ENCODE results near the gene ANKS3. TPM values are rescaled to one million over a fixed set of nuclear protein-coding genes. Genes with fewer than 3 reads are reported as not detected.
A peak's percentile ranks its signal among the peaks of the same experiment; 100 is the strongest.

The ANKS3 gene
- total RNA-seq, 1 experiment from 2014 or later: 26.6 TPM

- no TSS peak for BruUV-seq (replicated peaks)
- ChIA-PET POLR2A (interaction anchor here (0.6 kb wide), 1 partner anchor 217 kb away, joined by 4 read pairs; no protein-coding TSS in a partner anchor), CTCF (no interaction called here)
- no peak for DNase-seq (ENCODE audit: low read depth, low spot score)
- H3K4me1 ChIP-seq (ENCODE audit: control insufficient read depth, insufficient read depth, low read length): no peaks in the 10 kb centered on the region
- in situ Hi-C loops (cut with HindIII; ENCODE audit: low pct_unique_long_range_greater_than_20kb, low sequenced_read_pairs): no loop called here
- no peak for TF ChIP-seq POLR2AphosphoS5 (IDR thresholded peaks at IDR 0.05; ENCODE audit: low read depth, low read length)
- no peak for TF ChIP-seq CTCF (IDR thresholded peaks at IDR 0.05)
- no peak for TF ChIP-seq TCF7L2 (IDR thresholded peaks at IDR 0.05; ENCODE audit: low read depth, low read length)
- TF ChIP-seq REST (IDR thresholded peaks at IDR 0.05; ENCODE audit: insufficient read depth in 1 of 2, low read depth in 2 of 2, low read length in 1 of 2): no peak
- no peak for TF ChIP-seq SIN3A (IDR thresholded peaks at IDR 0.05; ENCODE audit: borderline replicate concordance, insufficient read depth, low read depth, low read length)
- H3K4me3 ChIP-seq (ENCODE audit: low read depth in 2 of 2, low read length in 2 of 2): no peak overlapping the region
- no peaks in the 10 kb centered on the region for H3K27me3 ChIP-seq (ENCODE audit: control insufficient read depth, insufficient read depth, low read length)
- no peaks in the 10 kb centered on the region for H3K36me3 ChIP-seq (ENCODE audit: control insufficient read depth, insufficient read depth, low read length)
- intact Hi-C loops (cut with micrococcal nuclease; ENCODE audit: unreplicated experiment): no loop called here
- ATAC-seq: peak; percentile 35
- H3K27ac ChIP-seq (ENCODE audit: low read length): no peak overlapping the region
- no peaks in the 10 kb centered on the region for H3K9me3 ChIP-seq (ENCODE audit: control insufficient read depth, insufficient read depth, low read depth, low read length)
Observed at GRCh38 chr16:4675864-4676786, 57.9 kb downstream of the ANKS3 start.

- H3K9me3 ChIP-seq (ENCODE audit: control insufficient read depth, insufficient read depth, low read depth, low read length): no peaks in the 10 kb centered on the region
- H3K27ac ChIP-seq (ENCODE audit: low read length): no peak overlapping the region
- H3K27me3 ChIP-seq (ENCODE audit: control insufficient read depth, insufficient read depth, low read length): no peaks in the 10 kb centered on the region
- TF ChIP-seq SIN3A (IDR thresholded peaks at IDR 0.05; ENCODE audit: borderline replicate concordance, insufficient read depth, low read depth, low read length) (no peak), TCF7L2 (IDR thresholded peaks at IDR 0.05; ENCODE audit: low read depth, low read length) (no peak), REST (IDR thresholded peaks at IDR 0.05; ENCODE audit: insufficient read depth in 1 of 2, low read depth in 2 of 2, low read length in 1 of 2) (no peak), CTCF (IDR thresholded peaks at IDR 0.05) (no peak), POLR2AphosphoS5 (IDR thresholded peaks at IDR 0.05; ENCODE audit: low read depth, low read length) (no peak)
- CTCF ChIA-PET: no interaction called here
- no peak overlapping the region for H3K4me3 ChIP-seq (ENCODE audit: low read depth in 2 of 2, low read length in 2 of 2)
- POLR2A ChIA-PET: no interaction called here
- H3K4me1 ChIP-seq (ENCODE audit: control insufficient read depth, insufficient read depth, low read length): no peaks in the 10 kb centered on the region
- DNase-seq (ENCODE audit: low read depth, low spot score): no peak
- intact Hi-C loops (cut with micrococcal nuclease; ENCODE audit: unreplicated experiment) (no loop called here), in situ Hi-C loops (cut with HindIII; ENCODE audit: low pct_unique_long_range_greater_than_20kb, low sequenced_read_pairs) (no loop called here)
- ATAC-seq: no peak
- BruUV-seq (replicated peaks): no TSS peak
- H3K36me3 ChIP-seq (ENCODE audit: control insufficient read depth, insufficient read depth, low read length): no peaks in the 10 kb centered on the region
Observed at GRCh38 chr16:4674926-4675530, 59.0 kb downstream of the ANKS3 start.

Data from Panc1 (cell line).